Endothelial cell of umbilical vein (primary cell): Measurements from ENCODE around the gene MAP4K1. TPM values are rescaled to one million over a fixed set of nuclear protein-coding genes. Genes with fewer than 3 reads are reported as not detected.

Experiments used
- BruUV-seq: library from RNA; stranded (reverse); fragments of 400-500 nt; replicated peaks from 2 replicates; lab custom pipeline; 2021; lab: Mats Ljungman, UMichigan
- CTCF ChIA-PET: fragments of 300-600, 350-600 bp; sonication (Branson Sonifier 250); formaldehyde crosslinking; loops from one replicate; lab custom pipeline; 2021; ENCODE audit warnings: antibody characterized with exemption, inconsistent platforms; lab: Charles Lee
- POLR2A ChIA-PET: fragments of 300-600, 350-600 bp; sonication (Branson Sonifier 250); formaldehyde crosslinking; loops from one replicate; lab custom pipeline; 2021; ENCODE audit warnings: antibody characterized with exemption, inconsistent platforms; lab: Charles Lee
- DNase-seq: peaks from one replicate; pipeline ENCODE4 v3.0.0-alpha.2; 2011; ENCODE audit warnings: low read depth, low spot score
- FAIRE-seq: peaks from 2 replicates; lab custom pipeline; 2011; peaks lifted over from hg19 to GRCh38; lab: Jason Lieb, UNC
- H2AFZ ChIP-seq: 2 replicates; pipeline ENCODE4 v1.6.0; 2012; ENCODE audit warnings: low read depth, low read length, control low read depth, inconsistent platforms
- H3K27ac ChIP-seq: 2 replicates; pipeline ENCODE4 v1.5.1; 2011; ENCODE audit warnings: low read depth, mild to moderate bottlenecking, control low read depth, low read length, moderate library complexity; ENCODE audit not compliant: insufficient read depth
- H3K27me3 ChIP-seq, 2 experiments: 2 replicates each; pipeline versions ENCODE4 v1.6.0 to v1.6.1; 2011; ENCODE audit warnings: low read length in 2 of 2, mixed read lengths in 1 of 2; ENCODE audit not compliant: control insufficient read depth in 2 of 2, insufficient read depth in 2 of 2
- H3K36me3 ChIP-seq, 2 experiments: 2 replicates in 1 of 2; 3 replicates in 1 of 2; pipeline ENCODE4 v1.5.1; 2011; ENCODE audit warnings: low read length in 2 of 2, mild to moderate bottlenecking in 1 of 2, moderate library complexity in 1 of 2; ENCODE audit not compliant: control insufficient read depth in 2 of 2, insufficient read depth in 2 of 2; ENCODE audit errors: extremely low read depth in 1 of 2
- H3K4me1 ChIP-seq: 3 replicates; pipeline ENCODE4 v1.5.1; 2011; ENCODE audit warnings: mild to moderate bottlenecking, low read length; ENCODE audit not compliant: control insufficient read depth, insufficient read depth; ENCODE audit errors: extremely low read depth
- H3K4me2 ChIP-seq: 2 replicates; pipeline ENCODE4 v1.6.1; 2011; ENCODE audit warnings: low read length, control low read depth, mixed read lengths; ENCODE audit not compliant: insufficient read depth
- H3K4me3 ChIP-seq, 3 experiments: fragments of 200-600 bp in 1 of 3; sonication (generic), shearing (Covaris generic) in 1 of 3; replicated peaks in 1 of 3; 2 replicates each; pipeline ENCODE4 v1.5.1; 2011 to 2016; ENCODE audit warnings: control low read depth in 3 of 3, low read length in 3 of 3, mild to moderate bottlenecking in 2 of 3, inconsistent platforms in 1 of 3, low read depth in 1 of 3, moderate library complexity in 1 of 3; ENCODE audit not compliant: insufficient read depth in 1 of 3
- H3K79me2 ChIP-seq: 2 replicates; pipeline ENCODE4 v1.6.0; 2012; ENCODE audit warnings: low read length, inconsistent platforms; ENCODE audit not compliant: control insufficient read depth, insufficient read depth
- H3K9ac ChIP-seq: replicated peaks from 2 replicates; pipeline ENCODE3; 2011; ENCODE audit warnings: low read length, control low read depth; ENCODE audit not compliant: insufficient read depth; ENCODE audit errors: extremely low read depth
- H3K9me1 ChIP-seq: replicated peaks from 3 replicates; pipeline ENCODE4 v1.6.0; 2011; ENCODE audit warnings: mild to moderate bottlenecking, low read length; ENCODE audit not compliant: control insufficient read depth, insufficient read depth; ENCODE audit errors: extremely low read depth
- H3K9me3 ChIP-seq: replicated peaks from 2 replicates; pipeline ENCODE4 v1.5.1; 2012; ENCODE audit warnings: low read length, inconsistent platforms; ENCODE audit not compliant: control insufficient read depth, insufficient read depth
- H4K20me1 ChIP-seq: replicated peaks from 2 replicates; pipeline ENCODE3; 2011; ENCODE audit warnings: mild to moderate bottlenecking, low read length; ENCODE audit not compliant: control insufficient read depth, insufficient read depth; ENCODE audit errors: extremely low read depth
- CTCF ChIP-seq, 2 donors: IDR thresholded peaks; 1 replicate in 1 of 2; 2 replicates in 1 of 2; pipeline ENCODE4 v1.5.1; 2011; ENCODE audit warnings: low read length in 2 of 2, mild to moderate bottlenecking in 2 of 2, moderate library complexity in 2 of 2, control low read depth in 1 of 2, inconsistent platforms in 1 of 2, low read depth in 1 of 2; ENCODE audit not compliant: insufficient read depth in 1 of 2; ENCODE audit errors: extremely low read depth in 1 of 2
- EZH2 ChIP-seq: IDR thresholded peaks from 2 replicates; pipeline ENCODE4 v1.6.1; 2012; ENCODE audit warnings: borderline replicate concordance, low read depth, mild to moderate bottlenecking, moderate library complexity, low read length, inconsistent platforms; ENCODE audit not compliant: severe bottlenecking
- FOS ChIP-seq: IDR thresholded peaks from 2 replicates; pipeline ENCODE4 v1.6.1; 2011; ENCODE audit warnings: mild to moderate bottlenecking, low read length, moderate library complexity, borderline replicate concordance; ENCODE audit not compliant: insufficient read depth
- GATA2 ChIP-seq: IDR thresholded peaks from 2 replicates; pipeline ENCODE4 v1.7.0; 2011; ENCODE audit warnings: low read depth, mild to moderate bottlenecking, moderate library complexity, mixed read lengths, low read length; ENCODE audit not compliant: insufficient read length, insufficient read depth
- JUN ChIP-seq: IDR thresholded peaks from 2 replicates; pipeline ENCODE4 v1.6.1; 2011; ENCODE audit warnings: borderline replicate concordance, low read depth; ENCODE audit not compliant: insufficient read length, insufficient read depth
- MAX ChIP-seq: IDR thresholded peaks from 2 replicates; pipeline ENCODE4 v1.6.1; 2011; ENCODE audit not compliant: insufficient read depth, insufficient read length
- MYC ChIP-seq: IDR thresholded peaks from one replicate; pipeline ENCODE4 v1.6.1; 2011; ENCODE audit warnings: mild to moderate bottlenecking, low read depth, low read length
- POLR2A ChIP-seq: IDR thresholded peaks from 2 replicates; pipeline ENCODE4 v1.6.1; 2012; ENCODE audit warnings: low read depth, mild to moderate bottlenecking, control low read depth, low read length
- POLR2AphosphoS5 ChIP-seq: IDR thresholded peaks from 2 replicates; pipeline ENCODE4 v1.6.1; 2012; ENCODE audit warnings: low read depth, mild to moderate bottlenecking, control low read depth, low read length, moderate library complexity; ENCODE audit not compliant: insufficient read depth
- dilution Hi-C: fragments of 300-500 bp; cut with MboI; formaldehyde crosslinking; loops from one replicate; pipeline ENCODE4 v1.15.0; 2019; ENCODE audit warnings: low sequenced_read_pairs; ENCODE audit not compliant: extremely low pct_ligation_motif_present
- intact Hi-C: fragments of 100-400 bp; cut with micrococcal nuclease; formaldehyde crosslinking; loops from one replicate; pipeline ENCODE4 v1.10.0; 2022
- polyA plus RNA-seq, 4 experiments: library from polyadenylated mRNA; depleted of rRNA in 3 of 4; stranded (reverse) in 3 of 4; unstranded in 1 of 4; fragments of >200 nt; gene quantifications; 2 replicates each; pipeline versions ENCODE4 v1.2.1 to v1.2.3, GENCODE V29; 2011 to 2012; ENCODE audit warnings: missing spikeins in 1 of 4
- total RNA-seq: library from RNA; stranded (reverse); gene quantifications from 2 replicates; pipeline ENCODE4 v1.2.3, GENCODE V29; 2021

MAP4K1 gene
- total and polyA plus RNA-seq, 2 donors (not counting 3 experiments of a cell fraction or from before 2014, with no cell fraction given): 0.12 to 1.6 TPM

GRCh38 chr19:38551450-38551813 lies 66.3 kb downstream of the MAP4K1 start:
- no TSS peak for BruUV-seq
- POLR2A ChIA-PET: no interaction called here
- Histone ChIP-seq H2AFZ (no peak overlapping the region), H3K9ac (no peak overlapping the region), H3K4me2 (no peak overlapping the region), H3K27me3 (no peaks in the 10 kb centered on the region), H3K4me1 (no peaks in the 10 kb centered on the region), H3K9me3 (no peaks in the 10 kb centered on the region), H3K36me3 (no peaks in the 10 kb centered on the region), H3K79me2 (no peaks in the 10 kb centered on the region), H3K9me1 (no peaks in the 10 kb centered on the region), H3K4me3 (no peak overlapping the region), H4K20me1 (no peaks in the 10 kb centered on the region), H3K27ac (no peak overlapping the region)
- CTCF ChIA-PET: no interaction called here
- dilution Hi-C loops: no loop called here
- FAIRE-seq: no peak
- TF ChIP-seq POLR2A (no peak), MYC (no peak), JUN (no peak)
- no peak for DNase-seq
- intact Hi-C loops: no loop called here

GRCh38 chr19:38550376-38550775 lies 67.4 kb downstream of the MAP4K1 start:
- H2AFZ ChIP-seq: no peak overlapping the region
- no peaks in the 10 kb centered on the region for H3K9me3 ChIP-seq
- H3K4me3 ChIP-seq: no peak overlapping the region
- no peaks in the 10 kb centered on the region for H4K20me1 ChIP-seq
- no peaks in the 10 kb centered on the region for H3K9me1 ChIP-seq
- no peaks in the 10 kb centered on the region for H3K79me2 ChIP-seq
- DNase-seq (no peak), FAIRE-seq (no peak)
- H3K4me2 ChIP-seq: no peak overlapping the region
- no peak overlapping the region for H3K27ac ChIP-seq
- dilution Hi-C loops (no loop called here), intact Hi-C loops (no loop called here)
- no TSS peak for BruUV-seq
- ChIA-PET CTCF (no interaction called here), POLR2A (no interaction called here)
- H3K36me3 ChIP-seq: no peaks in the 10 kb centered on the region
- H3K27me3 ChIP-seq: no peaks in the 10 kb centered on the region
- H3K9ac ChIP-seq: no peak overlapping the region
- no peaks in the 10 kb centered on the region for H3K4me1 ChIP-seq
- no peak for TF ChIP-seq EZH2
- no peak for TF ChIP-seq MYC
- no peak for TF ChIP-seq JUN
- TF ChIP-seq GATA2: no peak
- no peak for TF ChIP-seq POLR2AphosphoS5
- TF ChIP-seq MAX: no peak
- no peak for TF ChIP-seq CTCF (IDR thresholded peaks at IDR 0.05; ENCODE audit: extremely low read depth in 1 of 2, insufficient read depth in 1 of 2, low read depth in 1 of 2, low read length in 2 of 2)
- TF ChIP-seq POLR2A: no peak
- TF ChIP-seq FOS: no peak
